H9 (cell line): ENCODE data around the gene KRTAP1-1. TPM values are rescaled to one million over a fixed set of nuclear protein-coding genes. Genes with fewer than 3 reads are reported as not detected.

ENCODE experiments used
- DNase-seq: peaks from one replicate; pipeline ENCODE4 v3.0.0-alpha.2; 2017
- H2AFZ ChIP-seq: one replicate; pipeline ENCODE4 v1.6.1; 2013; ENCODE audit warnings: mild to moderate bottlenecking, low read length, control low read depth, moderate library complexity
- H2AK5ac ChIP-seq: 2 replicates; pipeline ENCODE4 v1.6.1; 2013; ENCODE audit warnings: low read length, control low read depth, mixed read lengths; ENCODE audit not compliant: insufficient read length
- H2BK120ac ChIP-seq: one replicate; pipeline ENCODE4 v1.6.1; 2013; ENCODE audit warnings: low read depth, mild to moderate bottlenecking, low read length, control low read depth, inconsistent platforms; ENCODE audit not compliant: poor library complexity, severe bottlenecking
- H2BK12ac ChIP-seq: 2 replicates; pipeline ENCODE4 v1.6.1; 2013; ENCODE audit warnings: low read length, control low read depth, mixed read lengths, low read depth; ENCODE audit not compliant: insufficient read length
- H2BK15ac ChIP-seq: 2 replicates; pipeline ENCODE4 v1.6.1; 2013; ENCODE audit warnings: low read depth, low read length, control low read depth
- H2BK20ac ChIP-seq: one replicate; pipeline ENCODE4 v1.6.1; 2013; ENCODE audit warnings: low read depth, mild to moderate bottlenecking, low read length, control low read depth, inconsistent platforms; ENCODE audit not compliant: poor library complexity, severe bottlenecking
- H2BK5ac ChIP-seq: 2 replicates; pipeline ENCODE4 v1.6.1; 2013; ENCODE audit warnings: low read length, control low read depth, mixed read lengths; ENCODE audit not compliant: insufficient read length
- H3K14ac ChIP-seq: 2 replicates; pipeline ENCODE4 v1.6.1; 2013; ENCODE audit warnings: low read length, control low read depth; ENCODE audit not compliant: insufficient read depth
- H3K18ac ChIP-seq: 2 replicates; pipeline ENCODE4 v1.6.1; 2013; ENCODE audit warnings: low read depth, mild to moderate bottlenecking, mixed read lengths, low read length, control low read depth; ENCODE audit not compliant: insufficient read length
- H3K23ac ChIP-seq: 2 replicates; pipeline ENCODE4 v1.6.1; 2013; ENCODE audit warnings: low read length, control low read depth, mixed read lengths, low read depth; ENCODE audit not compliant: insufficient read length
- H3K23me2 ChIP-seq: 2 replicates; pipeline ENCODE4 v1.6.1; 2013; ENCODE audit warnings: low read depth, mild to moderate bottlenecking, mixed read lengths, low read length, control low read depth; ENCODE audit not compliant: insufficient read length, poor library complexity, severe bottlenecking
- H3K27ac ChIP-seq: 2 replicates; pipeline ENCODE4 v1.5.1; 2013; ENCODE audit warnings: low read length, control low read depth, mixed read lengths, low read depth; ENCODE audit not compliant: insufficient read length
- H3K27me3 ChIP-seq: 2 replicates; pipeline ENCODE4 v1.6.1; 2013; ENCODE audit warnings: low read length, control low read depth, inconsistent platforms; ENCODE audit not compliant: insufficient read depth
- H3K4ac ChIP-seq: 2 replicates; pipeline ENCODE4 v1.6.1; 2013; ENCODE audit warnings: low read depth, mild to moderate bottlenecking, control low read depth, inconsistent platforms, low read length, moderate library complexity
- H3K4me1 ChIP-seq: 2 replicates; pipeline ENCODE4 v1.6.1; 2013; ENCODE audit warnings: low read length, control low read depth, inconsistent platforms; ENCODE audit not compliant: insufficient read depth
- H3K4me2 ChIP-seq: 2 replicates; pipeline ENCODE4 v1.6.1; 2013; ENCODE audit warnings: low read length, control low read depth, mixed read lengths; ENCODE audit not compliant: insufficient read length, insufficient read depth
- H3K56ac ChIP-seq: 2 replicates; pipeline ENCODE4 v1.6.1; 2013; ENCODE audit warnings: low read depth, mild to moderate bottlenecking, mixed read lengths, low read length, control low read depth; ENCODE audit not compliant: insufficient read length
- H3K79me1 ChIP-seq: 2 replicates; pipeline ENCODE4 v1.6.1; 2013; ENCODE audit warnings: low read depth, mild to moderate bottlenecking, moderate library complexity, low read length, control low read depth, inconsistent platforms; ENCODE audit not compliant: insufficient read depth, poor library complexity, severe bottlenecking
- H3K79me2 ChIP-seq: 2 replicates; pipeline ENCODE4 v1.6.1; 2013; ENCODE audit warnings: low read length, control low read depth, inconsistent platforms; ENCODE audit not compliant: insufficient read depth
- H3K9ac ChIP-seq: 2 replicates; pipeline ENCODE4 v1.6.1; 2013; ENCODE audit warnings: low read length, control low read depth, mixed read lengths; ENCODE audit not compliant: insufficient read length; ENCODE audit errors: extremely low read depth
- H3K9me3 ChIP-seq: one replicate; pipeline ENCODE4 v1.6.1; 2013; ENCODE audit warnings: low read depth, low read length, inconsistent platforms; ENCODE audit not compliant: control insufficient read depth
- H3T11ph ChIP-seq: one replicate; pipeline ENCODE4 v1.6.1; 2013; ENCODE audit warnings: mild to moderate bottlenecking, low read length, control low read depth, inconsistent platforms
- H4K20me1 ChIP-seq: one replicate; pipeline ENCODE4 v1.6.1; 2013; ENCODE audit not compliant: control insufficient read depth, insufficient read length, insufficient read depth
- H4K5ac ChIP-seq: 2 replicates; pipeline ENCODE4 v1.6.1; 2013; ENCODE audit warnings: low read depth, mild to moderate bottlenecking, mixed read lengths, low read length, control low read depth; ENCODE audit not compliant: insufficient read length
- H4K8ac ChIP-seq: replicated peaks from 2 replicates; pipeline ENCODE4 v1.6.1; 2013; ENCODE audit warnings: low read length, control low read depth, mixed read lengths, low read depth; ENCODE audit not compliant: insufficient read length
- H4K91ac ChIP-seq: 2 replicates; pipeline ENCODE4 v1.6.1; 2013; ENCODE audit warnings: low read depth, mild to moderate bottlenecking, moderate library complexity, mixed read lengths, low read length, control low read depth; ENCODE audit not compliant: insufficient read length
- H3K27ac Mint-ChIP-seq, 3 experiments: 2 replicates in 2 of 3; 3 replicates in 1 of 3; pipeline ENCODE4 v1.8.0; 2020 to 2021; ENCODE audit warnings: mixed read lengths in 3 of 3, mild to moderate bottlenecking in 1 of 3, moderate library complexity in 1 of 3
- H3K27me3 Mint-ChIP-seq: 2 replicates; pipeline ENCODE4 v1.8.0; 2021; ENCODE audit warnings: low read depth, mild to moderate bottlenecking, moderate library complexity, mixed read lengths
- H3K36me3 Mint-ChIP-seq, 3 experiments: 2 replicates in 2 of 3; 3 replicates in 1 of 3; pipeline ENCODE4 v1.8.0; 2020 to 2021; ENCODE audit warnings: low read depth in 3 of 3, mixed read lengths in 3 of 3; ENCODE audit not compliant: insufficient read depth in 1 of 3
- H3K4me1 Mint-ChIP-seq, 2 experiments: 2 replicates each; pipeline ENCODE4 v1.8.0; 2020; ENCODE audit warnings: mixed read lengths in 2 of 2
- H3K4me3 Mint-ChIP-seq, 2 experiments: 2 replicates in 1 of 2; 3 replicates in 1 of 2; pipeline ENCODE4 v1.8.0; 2020 to 2021; ENCODE audit warnings: mild to moderate bottlenecking in 2 of 2, mixed read lengths in 2 of 2, moderate library complexity in 1 of 2
- H3K9me3 Mint-ChIP-seq, 2 experiments: 2 replicates in 1 of 2; 3 replicates in 1 of 2; pipeline ENCODE4 v1.8.0; 2020; ENCODE audit warnings: mild to moderate bottlenecking in 2 of 2, mixed read lengths in 2 of 2, moderate library complexity in 1 of 2
- CTCF ChIP-seq: fragments of 200-600 bp; sonication (generic); conservative IDR thresholded peaks from 3 replicates; pipeline ENCODE4 v1.8.0; 2021; ENCODE audit warnings: antibody characterized with exemption, mild to moderate bottlenecking
- total RNA-seq: library from RNA; stranded (reverse); gene quantifications from 2 replicates; pipeline ENCODE4 v1.2.1, GENCODE V29; 2021

The KRTAP1-1 gene
- total RNA-seq, 1 experiment from 2014 or later: not detected

DNA sequence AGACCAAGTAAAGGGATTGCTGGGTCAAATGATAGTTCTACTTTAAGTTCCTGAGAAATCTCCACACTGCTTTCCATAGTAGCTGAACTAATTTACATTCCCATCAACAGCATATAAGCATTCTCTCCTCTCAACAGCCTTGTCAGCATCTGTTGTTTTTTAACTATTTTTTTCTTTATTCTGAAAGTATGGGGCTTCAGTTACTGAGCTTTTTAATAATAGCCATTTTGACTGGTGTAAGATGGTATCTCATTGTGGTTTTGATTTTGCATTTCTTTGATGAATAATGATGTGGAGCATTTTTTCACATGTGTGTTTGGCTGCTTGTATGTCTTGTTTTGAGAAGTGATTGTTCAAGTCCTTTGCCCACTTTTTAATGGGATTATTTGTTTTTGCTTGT is 11.3 kb upstream of the KRTAP1-1 start:
- no peak overlapping the region for H3K4me3 Mint-ChIP-seq
- Histone ChIP-seq H3K23ac (no peak overlapping the region), H3K79me2 (no peaks in the 10 kb centered on the region), H3K14ac (no peak overlapping the region), H3K18ac (no peak overlapping the region), H2BK20ac (no peak overlapping the region), H4K91ac (no peak overlapping the region), H3K4me1 (no peaks in the 10 kb centered on the region), H3K27ac (no peak overlapping the region), H3K4me2 (no peak overlapping the region), H2BK15ac (no peak overlapping the region), H4K20me1 (no peaks in the 10 kb centered on the region), H2BK5ac (no peak overlapping the region), H4K5ac (no peak overlapping the region), H3K23me2 (no peaks in the 10 kb centered on the region), H3K4ac (no peak overlapping the region), H4K8ac (no peak overlapping the region), H3T11ph (no peak overlapping the region), H3K79me1 (no peaks in the 10 kb centered on the region), H3K9me3 (no peaks in the 10 kb centered on the region), H3K27me3 (no peaks in the 10 kb centered on the region), H2BK12ac (no peak overlapping the region), H2AFZ (no peak overlapping the region), H2BK120ac (no peak overlapping the region), H3K9ac (no peak overlapping the region), H2AK5ac (no peak overlapping the region), H3K56ac (no peak overlapping the region)
- H3K27me3 Mint-ChIP-seq: no peaks in the 10 kb centered on the region
- H3K36me3 Mint-ChIP-seq: no peaks in the 10 kb centered on the region; a peak in 1 of 7 replicates
- H3K9me3 Mint-ChIP-seq: peaks cover 0 to 6% of the 10 kb centered on the region in 2 experiments; a peak in 2 of 5 replicates
- no peak overlapping the region for H3K27ac Mint-ChIP-seq
- DNase-seq: no peak
- no peak for TF ChIP-seq CTCF
- H3K4me1 Mint-ChIP-seq: peaks cover 16% of the 10 kb centered on the region in 2 experiments
